GM18505 (cell line): ENCODE data around the gene PAK6.

Experiments used
- ATAC-seq: cut with Tn5 transposase; IDR thresholded peaks from one replicate; pipeline ENCODE4 v1.9.1; 2021; ENCODE audit not compliant: unreplicated experiment
- POLR2A ChIP-seq: IDR thresholded peaks from 4 replicates; pipeline ENCODE4 v1.6.1; 2011; ENCODE audit warnings: borderline replicate concordance; ENCODE audit not compliant: insufficient read depth, insufficient read length; ENCODE audit errors: extremely low read depth

PAK6 gene

GRCh38 chr15:40287505-40287904 is 48.6 kb downstream of the PAK6 start:
- no peak for ATAC-seq
- TF ChIP-seq POLR2A, result no peak

GRCh38 chr15:40287968-40288367 is 49.1 kb downstream of the PAK6 start:
- no peak for TF ChIP-seq POLR2A
- no peak for ATAC-seq

- ATAC-seq, result no peak
- no peak for TF ChIP-seq POLR2A
Observed at GRCh38 chr15:40289140-40289775, 50.4 kb downstream of the PAK6 start.

- TF ChIP-seq POLR2A, result no peak
Observed at GRCh38 chr15:40290545-40290917, 51.7 kb downstream of the PAK6 start.

GRCh38 chr15:40290918-40291574 is 52.2 kb downstream of the PAK6 start:
- no peak for TF ChIP-seq POLR2A

More at GRCh38 chr15:40290545-40290917, 51.7 kb downstream of the PAK6 start:
- ATAC-seq, result no peak

DNA sequence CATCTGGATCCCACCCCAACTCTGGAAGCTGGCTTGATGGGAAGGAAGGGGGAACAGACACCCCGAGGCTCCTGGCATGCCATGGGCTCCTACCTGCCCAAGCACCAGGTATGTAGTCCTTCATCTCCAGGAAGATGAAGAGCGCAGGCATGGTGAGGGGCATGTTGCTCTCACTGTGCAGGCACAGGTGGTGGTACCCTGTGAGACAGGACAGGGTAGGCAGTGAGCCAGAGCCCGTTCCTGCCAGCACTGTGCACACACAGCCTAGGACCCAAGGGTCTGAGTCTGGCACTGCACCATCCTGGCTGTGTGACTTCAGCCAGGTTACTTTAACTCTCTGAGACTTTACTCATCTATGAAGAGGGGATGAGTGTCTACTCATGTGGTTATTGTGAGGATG is 53.4 kb downstream of the PAK6 start:
- no peak for TF ChIP-seq POLR2A
- no peak for ATAC-seq

More at GRCh38 chr15:40290918-40291574, 52.2 kb downstream of the PAK6 start:
- ATAC-seq, result no peak

DNA sequence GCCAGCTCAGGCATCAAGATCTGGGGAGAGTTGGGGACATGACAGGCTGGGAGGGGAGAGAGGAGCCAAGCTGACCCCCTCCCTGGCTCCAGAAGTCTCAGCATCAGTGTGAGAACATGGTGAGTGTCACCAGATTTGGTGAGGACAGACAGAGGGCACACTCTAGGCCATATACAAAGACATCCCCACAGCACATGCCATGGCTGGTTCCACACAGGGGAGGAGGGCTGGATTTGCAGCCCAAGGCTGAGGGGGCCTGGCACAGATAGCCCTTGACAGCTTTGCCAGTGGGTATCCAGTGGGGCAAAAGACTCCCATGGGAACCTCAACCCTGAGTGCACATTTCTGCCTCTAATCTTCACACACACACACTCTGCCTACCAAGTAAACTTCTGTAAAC is 54.1 kb downstream of the PAK6 start:
- TF ChIP-seq POLR2A, result no peak

DNA sequence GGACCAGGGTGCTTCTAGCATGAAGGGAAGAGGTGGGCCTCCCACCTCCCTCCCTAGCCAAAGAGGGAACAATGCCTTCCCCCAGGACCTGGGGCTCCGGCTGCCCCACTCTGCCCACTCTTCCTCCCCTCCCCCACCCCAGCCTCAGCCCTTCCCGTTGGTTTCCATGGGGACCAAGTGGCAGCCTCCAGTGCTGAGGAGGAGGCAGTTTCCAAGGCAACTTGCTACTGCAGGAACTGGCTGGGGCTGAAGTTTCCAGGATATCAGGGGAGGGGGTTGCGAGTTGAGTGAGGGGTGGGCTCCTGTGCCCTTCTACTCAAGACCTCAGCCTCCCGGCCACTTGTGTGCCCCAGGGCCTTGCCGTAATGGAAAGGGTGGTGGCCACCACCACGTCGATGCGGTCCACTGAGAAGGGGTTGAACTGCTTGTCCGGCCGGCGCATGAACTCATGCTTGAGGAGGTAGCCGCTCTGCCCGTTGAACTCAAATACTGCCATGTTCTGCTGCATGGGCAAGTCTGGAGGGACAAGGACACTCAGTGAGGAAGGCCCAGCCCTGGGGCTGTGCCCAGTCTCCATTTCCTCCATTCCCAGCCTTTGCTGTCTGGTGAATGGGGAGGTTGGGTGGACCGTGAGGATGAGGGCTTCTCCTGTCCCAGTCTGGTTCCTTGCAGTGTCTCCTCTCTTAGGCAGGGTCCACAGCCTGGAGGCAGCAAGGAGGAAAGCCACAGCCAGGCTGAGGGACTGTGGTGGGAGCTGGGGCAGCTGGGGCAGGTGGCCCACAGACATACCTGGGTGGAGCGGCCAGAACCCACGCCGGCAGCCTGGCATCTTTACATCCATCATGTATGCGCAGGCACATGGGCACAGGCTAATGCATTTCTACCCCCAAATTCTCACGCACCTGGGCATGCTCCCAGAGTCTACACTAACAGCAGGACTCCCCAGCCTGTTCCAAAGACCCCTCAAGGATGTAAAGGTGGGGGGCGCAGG is 55.3 kb downstream of the PAK6 start:
- ATAC-seq, result no peak
- TF ChIP-seq POLR2A, result no peak

More for the DNA sequence above, 54.1 kb downstream of the PAK6 start:
- ATAC-seq, result no peak

GRCh38 chr15:40295297-40295696 is 56.4 kb downstream of the PAK6 start:
- no peak for TF ChIP-seq POLR2A
- no peak for ATAC-seq

- no peak for TF ChIP-seq POLR2A
- ATAC-seq, result no peak
Observed at GRCh38 chr15:40295877-40296560, 57.2 kb downstream of the PAK6 start.

DNA sequence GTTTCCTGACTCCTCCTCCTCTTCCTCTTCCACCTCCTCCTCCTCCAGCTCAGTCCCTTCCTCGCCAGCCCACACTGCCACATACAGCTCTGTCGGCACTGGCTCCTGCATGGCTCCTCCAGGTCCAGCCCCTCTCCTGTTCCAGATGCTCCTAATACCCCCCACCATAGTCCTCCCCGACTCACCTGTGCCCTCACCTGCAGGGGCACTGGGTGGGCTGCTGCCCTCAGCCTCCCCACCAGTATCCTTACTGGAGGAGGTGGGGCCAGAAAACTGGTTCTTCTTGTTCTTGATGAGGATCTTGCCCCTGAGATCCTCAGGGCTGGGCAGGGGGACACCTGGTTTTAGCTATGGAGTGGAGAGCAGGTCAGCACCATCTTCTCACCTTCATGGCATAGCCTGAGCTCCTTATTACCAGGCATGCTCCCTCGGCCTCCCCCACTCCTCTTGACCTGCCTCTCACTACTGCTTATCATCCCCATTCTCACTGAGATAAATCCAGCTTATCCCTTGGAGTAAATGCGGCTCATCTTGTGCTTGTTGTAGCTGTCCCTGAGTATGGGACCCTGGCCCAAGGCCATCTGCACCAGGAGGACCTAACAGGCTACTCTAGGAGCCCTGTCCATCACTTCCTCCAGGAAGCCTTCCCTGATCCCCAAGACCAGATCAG is 57.8 kb downstream of the PAK6 start:
- no peak for TF ChIP-seq POLR2A
- ATAC-seq, result no peak

GRCh38 chr15:40297356-40297755 is 58.5 kb downstream of the PAK6 start:
- no peak for TF ChIP-seq POLR2A
- ATAC-seq, result no peak

GRCh38 chr15:40298216-40298935 is 59.5 kb downstream of the PAK6 start:
- ATAC-seq, result no peak
- no peak for TF ChIP-seq POLR2A

DNA sequence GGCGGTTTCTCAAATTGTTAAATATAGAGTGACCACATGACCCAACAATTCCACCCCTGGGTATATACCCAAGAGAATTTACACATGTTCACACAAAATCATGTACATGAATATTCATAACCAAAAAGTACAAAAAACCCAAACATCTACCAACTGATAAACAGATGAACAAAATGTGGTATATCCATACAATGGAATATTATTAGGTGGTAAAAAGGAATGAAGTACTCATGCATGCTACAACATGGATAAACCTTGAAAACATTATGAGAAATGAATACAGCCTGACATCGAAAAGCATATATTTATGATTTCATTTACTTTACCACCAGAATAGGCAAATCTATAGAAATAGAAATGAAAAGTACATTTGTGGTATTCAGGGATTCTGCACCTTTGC is 61.5 kb downstream of the PAK6 start:
- no peak for TF ChIP-seq POLR2A
- no peak for ATAC-seq
